ENCODE measurements around the gene INPP4B. TPM values are rescaled to one million over a fixed set of nuclear protein-coding genes. Genes with fewer than 3 reads are reported as not detected.

The INPP4B gene
- total and polyA plus RNA-seq, 2 of the 4 experiments (the other 2 are of a cell fraction), result 1.8 to 14.0 TPM

GRCh38 chr4:142637614-142638013, 208.5 kb downstream of the INPP4B start:
- Histone ChIP-seq H3K9ac (ENCODE audit: low read depth, low read length) (no peak overlapping the region), H4K8ac (ENCODE audit: low read depth in 2 of 2, low read length in 2 of 2) (no peak overlapping the region)

More at GRCh38 chr4:142637614-142638013, 208.5 kb downstream of the INPP4B start:
- H3K4me1 ChIP-seq (ENCODE audit: control insufficient read depth, insufficient read depth, low read length), result no peaks in the 10 kb centered on the region
- no peak overlapping the region for H3K56ac ChIP-seq (ENCODE audit: extremely low read depth, insufficient read depth, low read length)
- H2BK120ac ChIP-seq (ENCODE audit: low read depth, low read length), result no peak overlapping the region
- POLR2A ChIA-PET (ENCODE audit: unreplicated experiment), result no interaction called here
- WGBS, 2 experiments (ENCODE audit: extremely low coverage in 2 of 2, insufficient read length in 1 of 2), result no CpG with 5 or more reads among the region's 2 CpGs
- H2BK20ac ChIP-seq (ENCODE audit: low read depth, low read length), result no peak overlapping the region
- H2AK9ac ChIP-seq (replicated peaks; ENCODE audit: low read depth, low read length, poor library complexity), result no peak overlapping the region
- no peak overlapping the region for H3K4ac ChIP-seq (ENCODE audit: low read depth, low read length)
- H3K14ac ChIP-seq (replicated peaks; ENCODE audit: low read depth, low read length), result no peak overlapping the region
- no peak overlapping the region for H3K27ac ChIP-seq (ENCODE audit: insufficient read depth, low read length)
- BruUV-seq (replicated peaks), result no TSS peak
- H3K9me1 ChIP-seq (ENCODE audit: insufficient read depth, low read length), result no peaks in the 10 kb centered on the region
- H4K5ac ChIP-seq (ENCODE audit: low read depth, low read length), result no peak overlapping the region
- H3K36me3 ChIP-seq (ENCODE audit: control insufficient read depth, insufficient read depth, low read length), result no peaks in the 10 kb centered on the region
- no peak overlapping the region for H2BK5ac ChIP-seq (ENCODE audit: low read depth, low read length, poor library complexity, severe bottlenecking)
- H3K23ac ChIP-seq (ENCODE audit: low read depth, low read length), result no peak overlapping the region
- no peaks in the 10 kb centered on the region for H3K79me1 ChIP-seq (ENCODE audit: low read depth in 1 of 2, low read length in 2 of 2)
- no peak for ATAC-seq (ENCODE audit: low read depth)
- H3K4me3 ChIP-seq (ENCODE audit: insufficient read depth, low read depth, low read length), result no peak overlapping the region
- no peaks in the 10 kb centered on the region for H3K9me3 ChIP-seq (ENCODE audit: control insufficient read depth, insufficient read depth, low read length)
- H4K91ac ChIP-seq (ENCODE audit: insufficient read depth, low read depth, low read length), result no peak overlapping the region
- H3K18ac ChIP-seq (ENCODE audit: low read depth, low read length), result no peak overlapping the region
- CTCF ChIA-PET, result interaction anchor here (0.9 kb wide), 1 partner anchor 21 kb away, joined by 4 read pairs; no protein-coding TSS in a partner anchor
- H2AFZ ChIP-seq (replicated peaks; ENCODE audit: low read length, poor library complexity), result no peak overlapping the region
- no peaks in the 10 kb centered on the region for H3K27me3 ChIP-seq (ENCODE audit: control insufficient read depth, insufficient read depth, low read length)
- DNase-seq, result no peak
- intact Hi-C loops (cut with micrococcal nuclease) (no loop called here), dilution Hi-C loops (cut with HindIII; ENCODE audit: low sequenced_read_pairs, unreplicated experiment) (no loop called here), in situ Hi-C loops (cut with MboI; ENCODE audit: low sequenced_read_pairs) (no loop called here)
- H2AK5ac ChIP-seq (ENCODE audit: low read depth, low read length), result no peak overlapping the region
- H3K4me2 ChIP-seq (ENCODE audit: low read depth, low read length), result no peak overlapping the region
- no peaks in the 10 kb centered on the region for H4K20me1 ChIP-seq (ENCODE audit: insufficient read depth, low read length)
- H2BK15ac ChIP-seq (ENCODE audit: low read depth, low read length), result no peak overlapping the region
- TF ChIP-seq SMC3 (IDR thresholded peaks at IDR 0.05; ENCODE audit: low read depth, low read length) (no peak), MAFK (IDR thresholded peaks at IDR 0.05; ENCODE audit: low read depth, low read length) (peak; percentile 47), POLR2A (IDR thresholded peaks at IDR 0.05; ENCODE audit: low read depth, low read length) (no peak)
